Caco-2 (cell line): Measurements from ENCODE around the gene JMJD8. TPM values are rescaled to one million over a fixed set of nuclear protein-coding genes. Genes with fewer than 3 reads are reported as not detected.

Experiments
- BruUV-seq: library from RNA; stranded (reverse); fragments of 400-500 nt; replicated peaks from 2 replicates; lab custom pipeline; 2021; lab: Mats Ljungman, UMichigan
- CTCF ChIA-PET: fragments of 300-600 bp; sonication (Branson Sonifier 250); formaldehyde crosslinking; loops from one replicate; lab custom pipeline; 2022; ENCODE audit warnings: antibody characterized with exemption; lab: Charles Lee
- POLR2A ChIA-PET: fragments of 300-600 bp; sonication (Branson Sonifier 250); formaldehyde crosslinking; loops from one replicate; lab custom pipeline; 2022; ENCODE audit warnings: antibody characterized with exemption; lab: Charles Lee
- DNase-seq, 2 experiments: peaks; one replicate each; pipeline versions ENCODE4 v3.0.0 to v3.0.0-alpha.2; 2020 to 2022
- H3K27me3 ChIP-seq: replicated peaks from 2 replicates; pipeline ENCODE4 v1.6.0; 2011; ENCODE audit warnings: low read length; ENCODE audit not compliant: control insufficient read depth, insufficient read depth
- H3K36me3 ChIP-seq: 2 replicates; pipeline ENCODE4 v1.5.1; 2011; ENCODE audit warnings: low read length; ENCODE audit not compliant: control insufficient read depth, insufficient read depth
- H3K4me1 ChIP-seq: fragments of 250-450 bp; sonication (Bioruptor Pico); 2 replicates; pipeline ENCODE4 v1.5.1; 2020; ENCODE audit warnings: mild to moderate bottlenecking
- H3K4me3 ChIP-seq: 2 replicates; pipeline ENCODE4 v1.5.1; 2011; ENCODE audit warnings: low read depth, mild to moderate bottlenecking, control low read depth, low read length
- H3K9me3 ChIP-seq: fragments of 250-450 bp; sonication (Bioruptor Pico); 2 replicates; pipeline ENCODE4 v1.5.1; 2020; ENCODE audit warnings: mild to moderate bottlenecking, moderate library complexity
- H3K27ac Mint-ChIP-seq: one replicate; pipeline ENCODE4 v1.8.0; 2022; ENCODE audit warnings: mixed read lengths; ENCODE audit not compliant: unreplicated experiment
- H3K27me3 Mint-ChIP-seq: one replicate; pipeline ENCODE4 v1.8.0; 2022; ENCODE audit warnings: mixed read lengths; ENCODE audit not compliant: insufficient read depth, unreplicated experiment
- H3K36me3 Mint-ChIP-seq: one replicate; pipeline ENCODE4 v1.8.0; 2022; ENCODE audit warnings: mild to moderate bottlenecking, mixed read lengths; ENCODE audit not compliant: insufficient read depth, unreplicated experiment
- H3K4me1 Mint-ChIP-seq: one replicate; pipeline ENCODE4 v1.8.0; 2022; ENCODE audit warnings: low read depth, mixed read lengths; ENCODE audit not compliant: unreplicated experiment
- H3K4me3 Mint-ChIP-seq: one replicate; pipeline ENCODE4 v1.8.0; 2022; ENCODE audit warnings: mild to moderate bottlenecking, moderate library complexity, mixed read lengths; ENCODE audit not compliant: unreplicated experiment
- H3K9me3 Mint-ChIP-seq: one replicate; pipeline ENCODE4 v1.8.0; 2022; ENCODE audit warnings: mixed read lengths; ENCODE audit not compliant: unreplicated experiment
- intact Hi-C: fragments of 100-400 bp; cut with micrococcal nuclease; formaldehyde crosslinking; loops from one replicate; pipeline ENCODE4 v1.10.0; 2022; ENCODE audit not compliant: unreplicated experiment
- total RNA-seq: library from RNA; stranded (reverse); gene quantifications from 2 replicates; pipeline ENCODE4 v1.2.3, GENCODE V29; 2022
- TF ChIP-seq, protein P1 (sequence below), 2 experiments: fragments of 200-600 bp in 1 of 2; IDR thresholded peaks; 1 replicate in 1 of 2; 2 replicates in 1 of 2; pipeline versions ENCODE4 v1.5.1 to v1.8.0; 2011 to 2022; ENCODE audit warnings: antibody characterized with exemption in 1 of 2, control low read depth in 1 of 2, inconsistent platforms in 1 of 2, low read depth in 1 of 2, low read length in 1 of 2, mild to moderate bottlenecking in 1 of 2, moderate library complexity in 1 of 2; ENCODE audit not compliant: insufficient read depth in 1 of 2, severe bottlenecking in 1 of 2, unreplicated experiment in 1 of 2

The JMJD8 gene
- total RNA-seq, 1 experiment from 2014 or later, result 52.4 TPM

DNA sequence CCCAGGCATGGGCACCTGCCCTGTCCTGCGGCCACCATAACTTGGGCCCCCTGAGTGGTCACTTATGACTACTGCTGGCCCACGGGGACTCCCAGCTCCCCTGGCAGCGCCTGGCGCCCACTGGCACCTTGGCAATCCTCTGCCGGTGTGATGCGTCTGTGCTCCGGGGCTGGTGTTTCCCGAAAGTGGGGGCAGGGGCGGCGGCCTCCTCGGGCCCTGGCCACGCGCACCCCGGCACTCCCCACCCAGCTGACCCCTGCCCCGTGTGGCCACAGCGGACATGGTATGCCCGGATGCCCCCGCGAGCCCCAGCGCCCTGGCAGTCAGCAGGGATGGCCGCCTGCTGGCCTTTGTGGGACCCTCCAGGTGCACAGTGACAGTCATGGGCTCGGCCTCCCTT is 26.6 kb downstream of the JMJD8 start:
- no peaks in the 10 kb centered on the region for H3K4me1 ChIP-seq
- Mint-ChIP-seq H3K27me3 (no peaks in the 10 kb centered on the region), H3K9me3 (no peaks in the 10 kb centered on the region), H3K27ac (no peak overlapping the region), H3K4me3 (no peak overlapping the region), H3K36me3 (no peaks in the 10 kb centered on the region), H3K4me1 (no peaks in the 10 kb centered on the region)
- intact Hi-C loops, result no loop called here
- ChIA-PET POLR2A (no interaction called here), CTCF (no interaction called here)
- H3K9me3 ChIP-seq, result no peaks in the 10 kb centered on the region
- TF ChIP-seq, protein P1, sequence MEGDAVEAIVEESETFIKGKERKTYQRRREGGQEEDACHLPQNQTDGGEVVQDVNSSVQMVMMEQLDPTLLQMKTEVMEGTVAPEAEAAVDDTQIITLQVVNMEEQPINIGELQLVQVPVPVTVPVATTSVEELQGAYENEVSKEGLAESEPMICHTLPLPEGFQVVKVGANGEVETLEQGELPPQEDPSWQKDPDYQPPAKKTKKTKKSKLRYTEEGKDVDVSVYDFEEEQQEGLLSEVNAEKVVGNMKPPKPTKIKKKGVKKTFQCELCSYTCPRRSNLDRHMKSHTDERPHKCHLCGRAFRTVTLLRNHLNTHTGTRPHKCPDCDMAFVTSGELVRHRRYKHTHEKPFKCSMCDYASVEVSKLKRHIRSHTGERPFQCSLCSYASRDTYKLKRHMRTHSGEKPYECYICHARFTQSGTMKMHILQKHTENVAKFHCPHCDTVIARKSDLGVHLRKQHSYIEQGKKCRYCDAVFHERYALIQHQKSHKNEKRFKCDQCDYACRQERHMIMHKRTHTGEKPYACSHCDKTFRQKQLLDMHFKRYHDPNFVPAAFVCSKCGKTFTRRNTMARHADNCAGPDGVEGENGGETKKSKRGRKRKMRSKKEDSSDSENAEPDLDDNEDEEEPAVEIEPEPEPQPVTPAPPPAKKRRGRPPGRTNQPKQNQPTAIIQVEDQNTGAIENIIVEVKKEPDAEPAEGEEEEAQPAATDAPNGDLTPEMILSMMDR (IDR thresholded peaks at IDR 0.05; ENCODE audit: insufficient read depth in 1 of 2, low read depth in 1 of 2, low read length in 1 of 2, severe bottlenecking in 1 of 2, unreplicated experiment in 1 of 2), result no peak
- H3K27me3 ChIP-seq, result no peaks in the 10 kb centered on the region
- BruUV-seq, result no TSS peak
- H3K4me3 ChIP-seq, result no peak overlapping the region
- no peak for DNase-seq
- H3K36me3 ChIP-seq, result no peaks in the 10 kb centered on the region; the same call in 1 of the 2 replicates

DNA sequence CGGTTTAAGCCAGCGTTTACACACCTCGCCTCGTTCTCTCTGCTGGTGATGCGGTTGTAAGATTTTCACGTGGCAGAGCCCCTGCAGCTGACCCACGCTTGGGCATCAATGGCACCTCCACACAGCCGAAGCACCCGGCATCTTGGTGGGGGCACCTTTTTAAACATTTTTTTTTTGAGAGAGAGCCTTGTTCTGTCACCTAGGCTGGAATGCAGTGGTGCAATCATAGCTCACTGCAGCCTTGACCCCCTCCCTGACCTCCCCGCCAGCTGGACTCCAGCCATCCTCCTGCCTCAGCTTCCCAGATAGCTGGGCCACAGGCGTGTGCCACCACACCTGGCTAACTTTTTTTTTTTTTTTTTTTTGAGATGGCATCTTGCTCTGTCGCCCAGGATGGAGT is 30.1 kb downstream of the JMJD8 start:
- Mint-ChIP-seq H3K4me3 (no peak overlapping the region), H3K4me1 (no peaks in the 10 kb centered on the region), H3K27me3 (no peaks in the 10 kb centered on the region), H3K27ac (no peak overlapping the region), H3K9me3 (no peaks in the 10 kb centered on the region), H3K36me3 (peaks cover 4% of the 10 kb centered on the region)
- no TSS peak for BruUV-seq
- Histone ChIP-seq H3K36me3 (no peaks in the 10 kb centered on the region), H3K4me1 (0 out of 2 replicates have a peak, but pooled peaks cover 6% of the 10 kb centered on the region), H3K4me3 (no peak overlapping the region), H3K9me3 (no peaks in the 10 kb centered on the region), H3K27me3 (no peaks in the 10 kb centered on the region)
- TF ChIP-seq, protein P1 (IDR thresholded peaks at IDR 0.05; ENCODE audit: insufficient read depth in 1 of 2, low read depth in 1 of 2, low read length in 1 of 2, severe bottlenecking in 1 of 2, unreplicated experiment in 1 of 2), result no peak
- POLR2A ChIA-PET, result interaction anchor here (0.7 kb wide), 1 partner anchor 28 kb away, joined by 7 read pairs; no protein-coding TSS in a partner anchor
- intact Hi-C loops, result no loop called here
- DNase-seq, result no peak
- CTCF ChIA-PET, result interaction anchor here (0.9 kb wide), 1 partner anchor 12 kb away, joined by 4 read pairs; no protein-coding TSS in a partner anchor

DNA sequence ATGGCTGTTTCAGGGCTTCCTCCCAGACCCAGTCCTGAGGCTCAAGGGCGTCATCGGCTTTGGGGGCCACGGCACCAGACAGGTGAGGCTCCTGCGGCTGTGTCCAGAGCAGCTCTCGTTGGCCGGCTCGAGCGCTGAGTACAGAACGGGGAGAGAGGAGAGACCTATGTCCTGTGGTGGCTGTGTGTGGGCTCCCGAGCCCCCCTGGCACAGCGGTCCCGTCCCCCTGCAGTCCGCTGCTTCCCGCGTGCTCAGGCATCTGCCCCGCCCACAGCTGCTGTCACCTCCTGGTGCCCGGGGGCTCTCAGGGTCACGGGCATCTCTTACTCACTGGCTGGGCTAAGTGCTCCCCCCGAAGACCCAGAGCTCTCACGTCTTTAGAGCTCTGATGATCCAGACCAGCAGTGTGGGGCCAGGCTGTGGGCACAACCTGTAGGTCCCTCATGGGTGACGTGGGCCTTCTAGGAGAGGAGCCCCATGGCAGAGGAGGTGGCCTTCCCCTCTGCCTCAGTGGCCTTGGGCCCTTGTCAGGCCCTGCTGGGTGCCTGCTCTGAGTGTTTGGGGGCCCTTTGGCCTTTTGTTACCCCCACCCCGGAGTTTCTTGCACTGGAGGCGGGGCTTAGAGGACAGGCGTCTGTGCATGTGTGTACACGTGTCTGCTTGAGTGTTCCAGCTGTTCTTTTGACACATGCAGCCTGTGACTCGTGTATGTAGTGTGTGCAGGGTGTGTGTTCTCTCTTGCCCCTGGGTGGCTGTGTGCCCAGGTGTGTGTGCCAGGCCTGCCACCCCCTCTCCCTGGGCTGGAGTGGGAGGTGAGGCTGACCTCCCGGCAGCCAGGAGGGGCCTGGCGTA is 31.5 kb downstream of the JMJD8 start:
- Mint-ChIP-seq H3K4me1 (no peaks in the 10 kb centered on the region), H3K4me3 (no peak overlapping the region), H3K27ac (no peak overlapping the region), H3K9me3 (no peaks in the 10 kb centered on the region), H3K27me3 (no peaks in the 10 kb centered on the region), H3K36me3 (peaks cover 7% of the 10 kb centered on the region)
- DNase-seq, result no peak
- BruUV-seq, result no TSS peak
- no peaks in the 10 kb centered on the region for H3K27me3 ChIP-seq
- TF ChIP-seq, protein P1 (IDR thresholded peaks at IDR 0.05; ENCODE audit: insufficient read depth in 1 of 2, low read depth in 1 of 2, low read length in 1 of 2, severe bottlenecking in 1 of 2, unreplicated experiment in 1 of 2), result no peak
- CTCF ChIA-PET, result no interaction called here
- no peak overlapping the region for H3K4me3 ChIP-seq
- peaks cover 13% of the 10 kb centered on the region for H3K4me1 ChIP-seq
- POLR2A ChIA-PET, result no interaction called here
- intact Hi-C loops, result no loop called here
- no peaks in the 10 kb centered on the region for H3K9me3 ChIP-seq
- H3K36me3 ChIP-seq, result no peaks in the 10 kb centered on the region
